ENCODE measurements around the gene CCL16.

Gene CCL16
- long read RNA-seq = 0 reads

DNA sequence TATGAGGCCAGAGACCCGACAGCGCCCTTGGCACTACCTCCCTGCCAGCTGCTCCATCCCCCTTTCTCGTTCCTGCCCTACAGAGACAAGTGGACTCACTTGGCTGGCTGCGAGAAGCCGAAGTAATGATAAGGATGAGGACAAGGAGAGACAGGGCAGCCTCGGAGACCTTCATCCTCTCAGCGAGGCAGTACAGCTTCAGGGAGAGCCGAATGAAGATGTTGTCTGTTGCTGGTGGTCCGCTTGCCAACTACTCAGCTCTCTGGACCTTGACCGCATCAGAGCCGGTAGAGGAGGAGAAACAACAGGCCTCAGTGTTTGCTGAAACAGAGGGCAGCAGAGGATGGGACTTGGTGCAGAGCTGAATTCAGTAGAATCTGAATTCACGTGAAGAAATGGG is at the start of gene CCL16:
CCL16 (minus strand) TSS at position 252 of the 400 bp plus-strand sequence; CDS start at position 175, 77 bp downstream.
- TF ChIP-seq POLR2AphosphoS5 (IDR thresholded peaks at IDR 0.05; ENCODE audit: low read depth) (no peak), CTCF (IDR thresholded peaks at IDR 0.05; ENCODE audit: insufficient read depth, low read length) (no peak), SPI1 (IDR thresholded peaks at IDR 0.05; ENCODE audit: borderline replicate concordance, low read depth) (no peak), REST (IDR thresholded peaks at IDR 0.05; ENCODE audit: insufficient replicate concordance, low read depth) (no peak), GABPA (IDR thresholded peaks at IDR 0.05; ENCODE audit: low read depth) (no peak)
- H3K27ac ChIP-seq (replicated peaks) = no peak within 1 kb of the TSS
- no peak within 1 kb of the TSS for H3K4me3 ChIP-seq (replicated peaks; ENCODE audit: insufficient read depth, low read length)
- H3K27me3 ChIP-seq (ENCODE audit: insufficient read depth, poor library complexity, severe bottlenecking) = no peaks in the 10 kb centered on the region
- DNase-seq (ENCODE audit: low read depth in 1 of 2, low spot score in 1 of 2) = no peak

DNA sequence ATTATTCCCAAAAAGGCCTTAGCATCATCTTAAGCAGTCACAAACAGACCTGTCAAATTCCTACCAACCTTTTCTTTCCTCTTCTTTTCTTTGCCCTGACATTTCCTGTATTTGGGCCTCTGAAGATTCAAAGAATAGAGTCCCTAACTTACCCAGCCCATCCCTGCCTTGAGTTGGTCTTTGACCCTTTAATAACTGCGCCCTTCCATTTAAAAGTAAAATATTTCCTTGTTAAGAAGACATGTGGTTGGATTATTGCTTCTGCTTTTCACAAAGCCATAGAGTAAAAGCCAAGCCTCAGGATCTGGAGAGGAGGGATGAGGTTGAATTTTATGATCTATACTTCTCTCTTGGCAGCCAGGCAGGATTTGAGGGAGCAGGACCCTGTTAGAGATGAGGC is 49.7 kb upstream of the CCL16 start:
- TF ChIP-seq CTCF (IDR thresholded peaks at IDR 0.05; ENCODE audit: insufficient read depth, low read length) = no peak
- no peak for TF ChIP-seq POLR2AphosphoS5 (IDR thresholded peaks at IDR 0.05; ENCODE audit: low read depth)
- TF ChIP-seq SPI1 (IDR thresholded peaks at IDR 0.05; ENCODE audit: borderline replicate concordance, low read depth) = no peak
- no peak for TF ChIP-seq REST (IDR thresholded peaks at IDR 0.05; ENCODE audit: insufficient replicate concordance, low read depth)
- TF ChIP-seq GABPA (IDR thresholded peaks at IDR 0.05; ENCODE audit: low read depth) = no peak
- Histone ChIP-seq H3K27me3 (ENCODE audit: insufficient read depth, poor library complexity, severe bottlenecking) (no peaks in the 10 kb centered on the region), H3K4me3 (replicated peaks; ENCODE audit: insufficient read depth, low read length) (no peak overlapping the region), H3K27ac (replicated peaks) (no peak overlapping the region)
- DNase-seq (ENCODE audit: low read depth in 1 of 2, low spot score in 1 of 2) = no peak

- no peaks in the 10 kb centered on the region for H3K27me3 ChIP-seq (ENCODE audit: insufficient read depth, poor library complexity, severe bottlenecking)
- no peak for DNase-seq (ENCODE audit: low read depth in 1 of 2, low spot score in 1 of 2)
- TF ChIP-seq POLR2AphosphoS5 (IDR thresholded peaks at IDR 0.05; ENCODE audit: low read depth) (no peak), GABPA (IDR thresholded peaks at IDR 0.05; ENCODE audit: low read depth) (no peak), SPI1 (IDR thresholded peaks at IDR 0.05; ENCODE audit: borderline replicate concordance, low read depth) (no peak), REST (IDR thresholded peaks at IDR 0.05; ENCODE audit: insufficient replicate concordance, low read depth) (no peak), CTCF (IDR thresholded peaks at IDR 0.05; ENCODE audit: insufficient read depth, low read length) (no peak)
- no peak overlapping the region for H3K4me3 ChIP-seq (replicated peaks; ENCODE audit: insufficient read depth, low read length)
- no peak overlapping the region for H3K27ac ChIP-seq (replicated peaks)
Measured at GRCh38 chr17:36027761-36028160, 46.5 kb upstream of the CCL16 start.
